Skeletal muscle satellite cell (primary cell): ENCODE measurements around the gene LRRK2.

Experiments
- H3K27me3 ChIP-seq: 2 replicates; pipeline ENCODE4 v1.7.0; 2013; ENCODE audit warnings: low read length; ENCODE audit not compliant: control insufficient read depth, insufficient read depth
- H3K36me3 ChIP-seq: 2 replicates; pipeline ENCODE4 v1.7.0; 2013; ENCODE audit warnings: mild to moderate bottlenecking, control low read depth, low read length; ENCODE audit not compliant: insufficient read depth
- H3K4me1 ChIP-seq: 2 replicates; pipeline ENCODE4 v1.7.0; 2013; ENCODE audit warnings: low read length; ENCODE audit not compliant: control insufficient read depth, insufficient read depth
- H3K4me2 ChIP-seq: 2 replicates; pipeline ENCODE4 v1.7.0; 2013; ENCODE audit warnings: mild to moderate bottlenecking, low read length
- H3K4me3 ChIP-seq: 2 replicates; pipeline ENCODE4 v1.7.0; 2013; ENCODE audit warnings: low read length
- H3K9ac ChIP-seq: 2 replicates; pipeline ENCODE4 v1.7.0; 2013; ENCODE audit warnings: mild to moderate bottlenecking, low read depth, low read length, moderate library complexity
- H3K9me3 ChIP-seq: replicated peaks from 2 replicates; pipeline ENCODE4 v1.7.0; 2013; ENCODE audit warnings: mild to moderate bottlenecking, control low read depth, low read length

LRRK2 gene

DNA sequence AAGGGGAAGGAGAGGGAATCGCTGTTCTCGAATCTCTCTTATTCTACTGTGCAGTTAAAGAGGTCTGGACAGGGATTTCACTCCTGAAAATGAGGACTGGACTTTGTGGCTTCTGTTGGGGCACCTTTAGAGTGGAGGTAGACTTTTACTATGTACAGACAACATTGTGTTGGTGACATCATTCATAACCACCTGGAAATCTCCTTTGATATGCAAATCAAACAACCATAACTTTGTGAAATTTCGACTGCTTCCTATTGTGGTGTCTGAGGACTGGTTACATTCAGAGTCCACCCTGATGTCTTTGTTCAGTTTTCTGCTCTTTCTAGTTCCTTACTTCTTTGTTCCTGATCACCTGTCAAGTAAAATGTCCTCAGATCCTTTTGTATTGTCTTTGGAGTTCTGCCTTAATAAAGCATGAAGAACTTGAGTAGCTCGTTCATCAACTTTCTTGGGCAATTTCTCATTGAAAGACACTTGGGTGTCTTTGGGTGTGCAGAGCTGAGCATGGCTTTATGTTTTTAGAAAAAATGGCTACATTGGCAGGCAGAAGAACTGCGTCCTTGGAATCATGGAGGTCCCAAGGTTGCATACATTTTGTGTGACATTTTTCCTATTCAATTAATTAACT, 29.8 kb downstream of the LRRK2 start:
- Histone ChIP-seq H3K4me3 (no peak overlapping the region), H3K27me3 (no peaks in the 10 kb centered on the region), H3K9ac (no peak overlapping the region), H3K4me1 (peaks cover 13% of the 10 kb centered on the region), H3K36me3 (no peaks in the 10 kb centered on the region), H3K4me2 (no peak overlapping the region), H3K9me3 (no peaks in the 10 kb centered on the region)

DNA sequence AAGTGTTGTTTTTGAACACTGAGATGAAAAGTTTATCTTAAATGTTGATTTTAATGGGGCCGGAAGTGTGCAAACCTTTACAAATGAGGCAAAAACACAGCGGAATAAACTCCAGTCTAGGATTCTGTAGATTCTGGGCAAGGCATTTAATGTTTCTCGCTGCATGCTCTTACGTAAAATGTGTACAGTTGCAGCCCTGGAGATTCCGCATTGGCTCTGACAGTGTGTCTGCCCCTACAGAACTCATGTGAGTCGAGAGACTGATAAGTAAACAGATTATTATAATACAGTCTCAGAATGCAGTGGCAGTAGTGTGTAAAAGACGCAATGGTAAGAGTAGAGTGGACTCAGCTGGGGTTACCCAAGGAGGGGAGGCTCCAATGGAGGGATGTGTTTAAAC, 33.6 kb downstream of the LRRK2 start:
- Histone ChIP-seq H3K9ac (no peak overlapping the region), H3K27me3 (no peaks in the 10 kb centered on the region), H3K4me1 (peaks cover 12% of the 10 kb centered on the region), H3K9me3 (no peaks in the 10 kb centered on the region), H3K36me3 (no peaks in the 10 kb centered on the region), H3K4me3 (no peak overlapping the region), H3K4me2 (no peak overlapping the region)

DNA sequence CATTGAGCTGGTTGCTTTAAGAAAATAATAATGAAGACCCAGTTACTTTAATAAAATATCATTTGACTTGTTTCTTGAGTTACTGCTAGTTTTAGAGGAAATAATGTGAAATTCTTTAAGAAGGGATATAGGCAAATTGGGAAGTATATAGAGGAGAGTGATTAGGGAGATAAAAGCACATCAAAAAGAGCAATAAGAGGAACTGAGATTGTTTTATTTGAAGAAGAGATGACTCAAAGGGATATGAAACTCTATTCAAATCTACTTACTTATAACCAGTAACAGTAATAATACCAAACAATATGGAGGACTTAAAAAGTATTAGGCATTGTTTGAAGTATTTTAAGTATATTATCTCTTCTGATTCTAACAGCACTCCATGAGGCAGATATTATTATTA, 37.1 kb downstream of the LRRK2 start:
- Histone ChIP-seq H3K4me1 (no peaks in the 10 kb centered on the region), H3K4me2 (no peak overlapping the region), H3K27me3 (no peaks in the 10 kb centered on the region), H3K4me3 (no peak overlapping the region), H3K9ac (no peak overlapping the region), H3K9me3 (no peaks in the 10 kb centered on the region), H3K36me3 (no peaks in the 10 kb centered on the region)

DNA sequence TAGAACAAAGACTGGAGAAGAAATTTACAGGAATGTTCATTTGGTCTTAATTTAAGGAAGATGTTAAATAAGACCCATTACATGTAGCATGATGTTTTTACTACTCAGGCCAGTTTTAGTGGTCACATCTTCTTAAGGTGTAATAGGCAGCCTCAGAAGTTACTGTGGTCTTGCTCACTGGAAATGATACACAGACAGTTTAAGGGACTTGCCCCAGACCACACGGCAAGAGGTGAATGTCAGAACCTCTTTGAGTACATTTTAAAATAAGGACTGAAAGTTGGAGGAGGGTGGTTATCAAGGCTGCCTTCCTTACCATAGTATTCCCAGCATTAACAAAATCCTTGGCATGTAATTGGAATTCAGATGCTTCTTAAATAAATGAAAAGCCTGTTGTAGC, 37.9 kb downstream of the LRRK2 start:
- Histone ChIP-seq H3K4me2 (no peak overlapping the region), H3K4me3 (no peak overlapping the region), H3K9me3 (no peaks in the 10 kb centered on the region), H3K9ac (no peak overlapping the region), H3K4me1 (no peaks in the 10 kb centered on the region), H3K36me3 (no peaks in the 10 kb centered on the region), H3K27me3 (no peaks in the 10 kb centered on the region)

DNA sequence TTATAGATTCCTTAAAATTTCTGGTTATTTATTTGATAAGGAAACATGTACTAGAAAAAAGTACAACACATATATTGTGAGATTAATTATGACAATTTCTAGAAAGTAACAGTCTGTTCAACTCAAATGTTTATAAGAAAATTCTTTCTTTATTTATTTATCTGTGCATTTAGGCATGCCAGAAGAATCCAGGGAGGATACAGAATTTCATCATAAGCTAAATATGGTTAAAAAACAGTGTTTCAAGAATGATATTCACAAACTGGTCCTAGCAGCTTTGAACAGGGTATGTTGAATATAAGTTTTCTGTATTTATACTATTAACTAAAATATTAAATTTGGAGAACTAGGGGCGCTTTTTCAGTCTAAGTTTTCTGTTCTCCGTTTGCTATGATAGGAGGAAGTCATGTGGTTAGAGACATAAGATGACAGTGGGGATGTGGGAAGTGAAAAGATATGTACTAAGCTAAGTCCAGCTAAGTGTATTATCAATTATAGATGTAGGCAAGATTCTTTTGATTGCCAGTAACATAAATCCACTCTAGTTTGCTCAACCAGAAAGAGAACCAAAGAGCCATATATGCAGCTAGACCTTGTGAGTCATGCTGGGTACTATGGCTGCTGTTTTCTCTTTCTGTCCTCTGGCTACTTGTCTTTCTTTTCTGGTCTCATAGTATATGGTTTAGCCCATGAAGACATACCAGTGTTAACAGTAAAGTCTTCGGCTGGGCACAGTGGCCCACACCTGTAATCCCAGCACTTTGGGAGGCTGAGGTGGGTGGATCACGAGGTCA, 39.0 kb downstream of the LRRK2 start:
- Histone ChIP-seq H3K4me2 (no peak overlapping the region), H3K4me3 (no peak overlapping the region), H3K27me3 (no peaks in the 10 kb centered on the region), H3K9me3 (no peaks in the 10 kb centered on the region), H3K36me3 (no peaks in the 10 kb centered on the region), H3K4me1 (no peaks in the 10 kb centered on the region), H3K9ac (no peak overlapping the region)

DNA sequence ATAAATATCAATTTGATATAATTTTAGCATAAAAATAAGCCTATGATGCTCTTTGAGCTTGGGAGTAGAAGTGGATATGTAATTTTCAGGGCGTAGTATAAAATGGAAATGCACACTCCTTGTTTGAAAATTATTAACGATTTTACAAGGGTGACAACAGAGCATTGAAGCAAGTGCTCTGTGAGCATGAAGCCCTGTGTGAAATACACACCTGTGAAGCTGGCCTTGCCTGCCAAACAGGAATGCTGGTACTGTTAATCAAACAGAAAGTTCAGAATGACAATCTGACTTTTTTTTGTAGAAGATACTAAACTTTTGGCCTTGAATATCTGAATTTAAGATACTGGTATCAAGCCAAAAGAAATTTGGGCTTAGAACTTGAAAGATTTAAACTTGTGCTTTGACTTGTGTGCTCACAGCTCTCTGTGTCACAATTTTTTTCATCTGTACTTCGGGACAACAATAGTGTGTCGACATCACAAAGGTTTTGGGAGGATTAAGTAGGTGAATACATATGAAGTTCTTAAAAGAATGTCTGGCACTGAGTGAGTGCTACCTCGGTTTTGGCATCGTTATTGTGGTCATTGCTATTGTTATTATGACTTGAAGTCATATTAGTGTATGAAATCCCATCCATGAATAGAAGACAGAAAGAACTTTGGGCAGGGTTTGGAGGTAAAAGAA, 47.3 kb downstream of the LRRK2 start:
- Histone ChIP-seq H3K4me2 (no peak overlapping the region), H3K36me3 (no peaks in the 10 kb centered on the region), H3K27me3 (no peaks in the 10 kb centered on the region), H3K4me3 (no peak overlapping the region), H3K9me3 (no peaks in the 10 kb centered on the region), H3K4me1 (no peaks in the 10 kb centered on the region), H3K9ac (no peak overlapping the region)

DNA sequence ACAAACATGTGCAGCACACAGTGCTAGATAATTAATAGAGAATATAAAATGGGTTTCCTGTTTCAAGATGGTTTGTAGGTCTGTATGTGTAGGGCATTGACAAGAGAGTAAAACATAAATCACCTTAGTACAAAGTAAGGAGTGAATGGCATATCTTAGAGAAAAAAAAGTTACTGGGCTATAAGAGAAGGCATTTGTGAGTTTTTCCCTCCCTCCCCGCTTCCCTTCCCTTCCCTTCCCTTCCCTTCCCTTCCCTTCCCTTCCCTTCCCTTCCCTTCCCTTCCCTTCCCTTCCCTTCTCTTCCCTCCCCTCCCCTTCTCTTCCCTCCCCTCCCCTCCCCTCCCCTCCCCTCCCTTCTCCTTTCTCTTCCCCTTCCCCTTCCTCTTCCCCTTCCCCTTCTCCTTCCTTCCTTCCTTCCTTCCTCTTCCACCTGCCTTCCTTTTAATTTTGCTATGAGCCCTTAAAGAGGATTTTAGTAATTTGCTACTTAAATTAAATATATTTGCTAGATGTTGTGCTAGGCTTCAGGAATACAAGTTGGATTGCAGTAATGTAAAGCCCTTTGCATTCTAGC, 57.1 kb downstream of the LRRK2 start:
- no peak overlapping the region for H3K4me2 ChIP-seq
- no peaks in the 10 kb centered on the region for H3K4me1 ChIP-seq
- no peaks in the 10 kb centered on the region for H3K27me3 ChIP-seq
- no peaks in the 10 kb centered on the region for H3K36me3 ChIP-seq
- H3K9ac ChIP-seq = no peak overlapping the region
- H3K9me3 ChIP-seq = no peaks in the 10 kb centered on the region
- no peak overlapping the region for H3K4me3 ChIP-seq

DNA sequence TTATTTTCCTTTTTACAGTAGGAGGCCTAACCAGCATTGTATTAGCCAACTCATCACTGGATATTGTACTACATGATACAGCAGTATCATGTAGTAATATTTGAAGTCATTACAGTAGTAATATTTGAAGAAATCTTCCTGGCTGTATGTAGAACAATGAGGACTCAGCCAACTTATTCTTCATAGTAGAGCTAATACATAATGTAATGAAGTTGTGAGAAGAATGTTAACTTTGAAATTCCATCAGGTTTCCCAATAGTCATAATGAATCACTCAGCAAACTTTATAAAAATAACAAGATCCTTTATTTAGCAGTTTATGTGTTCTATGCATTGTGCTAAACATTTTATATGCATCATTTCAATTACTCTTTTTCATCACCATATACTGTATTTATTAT, 61.8 kb downstream of the LRRK2 start:
- H3K4me1 ChIP-seq = no peaks in the 10 kb centered on the region
- H3K36me3 ChIP-seq = no peaks in the 10 kb centered on the region
- H3K4me2 ChIP-seq = no peak overlapping the region
- no peak overlapping the region for H3K9ac ChIP-seq
- H3K9me3 ChIP-seq = no peaks in the 10 kb centered on the region
- H3K27me3 ChIP-seq = no peaks in the 10 kb centered on the region
- H3K4me3 ChIP-seq = no peak overlapping the region

DNA sequence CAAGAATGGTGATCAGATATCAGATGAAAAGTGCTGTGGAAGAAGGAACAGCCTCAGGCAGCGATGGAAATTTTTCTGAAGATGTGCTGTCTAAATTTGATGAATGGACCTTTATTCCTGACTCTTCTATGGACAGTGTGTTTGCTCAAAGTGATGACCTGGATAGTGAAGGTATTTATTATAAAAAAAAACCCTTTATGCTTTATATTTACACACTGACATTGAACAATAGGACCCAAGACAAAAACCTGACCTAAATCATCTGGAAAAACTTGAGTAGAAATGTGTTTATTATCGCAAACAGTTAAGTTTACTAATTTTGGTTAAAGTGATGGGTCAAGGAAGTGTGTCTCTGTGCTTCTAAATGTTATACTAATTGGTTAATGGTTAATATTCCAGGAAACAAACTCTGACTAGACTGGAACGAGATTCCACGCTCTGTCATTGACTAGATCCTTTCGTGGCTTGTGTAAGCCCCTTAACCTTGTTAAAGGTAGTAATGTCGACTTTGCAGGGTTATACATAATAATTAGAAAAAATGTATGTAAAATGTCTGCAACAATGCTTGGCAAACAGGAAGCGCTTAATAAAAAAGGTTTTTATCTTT, 62.7 kb downstream of the LRRK2 start:
- no peaks in the 10 kb centered on the region for H3K36me3 ChIP-seq
- no peak overlapping the region for H3K4me2 ChIP-seq
- no peaks in the 10 kb centered on the region for H3K27me3 ChIP-seq
- H3K4me1 ChIP-seq = no peaks in the 10 kb centered on the region
- H3K9ac ChIP-seq = no peak overlapping the region
- H3K4me3 ChIP-seq = no peak overlapping the region
- H3K9me3 ChIP-seq = no peaks in the 10 kb centered on the region

DNA sequence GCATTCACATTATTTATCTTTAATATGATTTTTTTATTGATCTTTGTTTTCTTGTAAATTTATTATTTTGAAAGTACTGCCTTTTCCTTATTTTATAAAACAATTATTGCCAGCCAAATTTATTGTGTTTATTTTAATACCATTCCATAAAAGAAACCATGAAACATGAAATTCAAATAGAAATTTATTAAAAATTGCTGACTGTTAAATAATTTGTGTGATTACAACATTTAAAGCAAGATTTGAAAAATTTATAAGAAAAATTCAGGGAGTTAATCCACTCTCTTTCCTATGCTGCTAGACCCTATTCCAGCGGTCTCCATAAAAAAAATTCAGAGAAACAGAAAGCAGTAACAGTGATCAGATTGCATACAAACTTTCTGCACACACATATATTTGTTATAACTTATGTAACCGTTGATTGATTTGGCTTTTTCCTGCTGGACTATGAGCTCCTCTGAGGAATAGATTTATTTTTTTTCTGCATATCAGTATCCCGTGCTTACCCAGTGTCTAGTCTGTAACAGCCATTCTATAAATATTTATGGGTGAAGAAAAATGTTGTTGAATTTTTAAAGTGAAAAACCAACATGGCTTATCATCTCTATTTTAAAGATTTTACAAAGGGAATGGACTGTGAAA, 68.1 kb downstream of the LRRK2 start:
- Histone ChIP-seq H3K9ac (no peak overlapping the region), H3K9me3 (no peaks in the 10 kb centered on the region), H3K36me3 (no peaks in the 10 kb centered on the region), H3K4me2 (no peak overlapping the region), H3K4me3 (no peak overlapping the region), H3K4me1 (no peaks in the 10 kb centered on the region), H3K27me3 (no peaks in the 10 kb centered on the region)

DNA sequence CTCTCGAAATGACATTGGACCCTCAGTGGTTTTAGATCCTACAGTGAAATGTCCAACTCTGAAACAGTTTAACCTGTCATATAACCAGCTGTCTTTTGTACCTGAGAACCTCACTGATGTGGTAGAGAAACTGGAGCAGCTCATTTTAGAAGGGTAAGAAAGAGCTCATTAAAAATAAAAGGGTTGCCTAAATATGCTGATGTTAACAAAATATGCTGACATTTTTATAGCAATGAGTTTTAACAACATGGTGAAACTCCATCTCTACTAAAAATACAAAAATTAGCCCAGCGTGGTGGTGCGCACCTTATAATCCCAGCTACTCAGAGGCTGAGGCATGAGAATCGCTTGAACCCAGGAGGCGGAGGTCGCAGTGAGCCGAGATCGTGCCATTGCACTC, 73.5 kb downstream of the LRRK2 start:
- Histone ChIP-seq H3K9me3 (no peaks in the 10 kb centered on the region), H3K4me2 (no peak overlapping the region), H3K27me3 (no peaks in the 10 kb centered on the region), H3K36me3 (no peaks in the 10 kb centered on the region), H3K4me3 (no peak overlapping the region), H3K4me1 (peaks cover 6% of the 10 kb centered on the region), H3K9ac (no peak overlapping the region)
